Spleen (tissue), 13 donors: Measurements from ENCODE around the gene PNLIPRP2. TPM values are rescaled to one million over a fixed set of nuclear protein-coding genes. Genes with fewer than 3 reads are reported as not detected.

Experiments
- DNase-seq: peaks from one replicate; pipeline ENCODE4 v3.0.0-alpha.2; 2020
- H3K27ac ChIP-seq, 8 donors: fragments of 200-600 bp; sonication (generic) in 7 of 8; 1 replicate in 4 of 8; 2 replicates in 4 of 8; pipeline versions ENCODE4 v1.5.0 to v1.8.0; 2016 to 2021; ENCODE audit warnings: inconsistent platforms in 4 of 8, mild to moderate bottlenecking in 4 of 8, moderate library complexity in 1 of 8
- H3K27me3 ChIP-seq, 7 donors: fragments of 200-600 bp; sonication (generic) in 6 of 7; replicated peaks in 1 of 7; 1 replicate in 4 of 7; 2 replicates in 3 of 7; pipeline versions ENCODE4 v1.5.0 to v1.8.0; 2016 to 2021; ENCODE audit warnings: inconsistent platforms in 3 of 7, mild to moderate bottlenecking in 1 of 7
- H3K36me3 ChIP-seq, 6 donors: fragments of 200-600 bp; sonication (generic) in 5 of 6; 1 replicate in 4 of 6; 2 replicates in 2 of 6; pipeline versions ENCODE4 v1.5.0 to v1.8.0; 2016 to 2021; ENCODE audit warnings: inconsistent platforms in 2 of 6
- H3K4me1 ChIP-seq, 6 donors: fragments of 200-600 bp; sonication (generic) in 5 of 6; 1 replicate in 3 of 6; 2 replicates in 3 of 6; pipeline versions ENCODE4 v1.5.0 to v1.8.0; 2016 to 2021; ENCODE audit warnings: inconsistent platforms in 3 of 6
- H3K4me3 ChIP-seq, 8 donors: fragments of 200-600 bp; sonication (generic) in 7 of 8; 1 replicate in 4 of 8; 2 replicates in 4 of 8; pipeline versions ENCODE4 v1.5.0 to v1.8.0; 2016 to 2021; ENCODE audit warnings: inconsistent platforms in 4 of 8, mild to moderate bottlenecking in 4 of 8, moderate library complexity in 2 of 8
- H3K9me3 ChIP-seq, 8 donors: fragments of 200-600 bp; sonication (generic) in 7 of 8; 1 replicate in 4 of 8; 2 replicates in 4 of 8; pipeline versions ENCODE4 v1.5.0 to v1.8.0; 2016 to 2021; ENCODE audit warnings: inconsistent platforms in 4 of 8
- CTCF ChIP-seq, 11 experiments: fragments of 200-600 bp in 7 of 11; fragments of 450-650 bp in 4 of 11; sonication (generic) in 4 of 11; IDR thresholded peaks in 8 of 11; conservative IDR thresholded peaks in 3 of 11; 1 replicate in 7 of 11; 2 replicates in 4 of 11; pipeline versions ENCODE4 v1.4.0 to v1.8.0; 2016 to 2021; ENCODE audit warnings: antibody characterized with exemption in 11 of 11, inconsistent platforms in 4 of 11, mild to moderate bottlenecking in 1 of 11
- POLR2A ChIP-seq, 3 donors: fragments of 450-650 bp; IDR thresholded peaks; one replicate each; pipeline ENCODE4 v1.5.1; 2017; ENCODE audit warnings: antibody characterized with exemption in 3 of 3, mild to moderate bottlenecking in 1 of 3
- POLR2AphosphoS5 ChIP-seq, 3 donors: sonication (generic); formaldehyde crosslinking; IDR thresholded peaks; one replicate each; pipeline ENCODE4 v1.5.1; 2017; ENCODE audit warnings: antibody characterized with exemption in 3 of 3
- WGBS, 5 donors: extraction: QIAGEN DNeasy Blood & Tissue Kit in 3 of 5; methylation state at CpG; one replicate each; pipeline versions ENCODE4 v1.1.5 to v1.1.7; 2013 to 2018; 5-methylcytosine and 5-hydroxymethylcytosine counted together
- intact Hi-C: fragments of 100-400 bp; cut with DNase I; formaldehyde crosslinking; loops from one replicate; pipeline ENCODE4 v1.15.0; 2023; ENCODE audit warnings: low total_unique reads
- long read RNA-seq, 2 donors: transcript quantifications; one replicate each; lab custom pipeline, GENCODE V29; 2026
- polyA plus RNA-seq, 3 donors: library from polyadenylated mRNA; stranded (reverse); fragments of 200-250 nt; gene quantifications; one replicate each; pipeline ENCODE4 v1.2.1, GENCODE V29; 2013
- total RNA-seq, 7 donors: library from RNA; depleted of rRNA in 3 of 7; stranded (reverse); fragments of >200 nt in 3 of 7; fragmentation: NEBNext Ultra II Directional in 4 of 7; extraction: Animal tissue kit (Norgen Biotek cat#: 25700) in 4 of 7; gene quantifications; one replicate each; pipeline versions ENCODE4 v1.1.0 to v1.2.1, GENCODE V29; 2016 to 2021
- donor health status: healthy with polysubstance abuse.
- donor health status: DM: no; HTN: no; CAD: no; lungs with moderate emphysema.
- donor health status: DM: no; HTN: no; CAD: no.
- donor health status: Bipolar disorder and iron deficiency.
- donor health status: healthy.
- donor health status: DM: no; HTN: no; CAD: no.
- donor health status: DM: yes; HTN: yes; CAD: no.

The PNLIPRP2 gene
- total RNA-seq (under 1 TPM in 2 of 7 donors, not detected in 5; 0.37 to 0.60 TPM), polyA plus RNA-seq (under 1 TPM in 2 of 3 donors, not detected in 1; 0.07 to 0.15 TPM)
- long read RNA-seq, donor 1 = 0 reads
- long read RNA-seq, donor 2, transcript PNLIPRP2-201 (13 exons, 1,482 nt) = major isoform, 25 of 35 reads
- long read RNA-seq, donor 2, partial matches to known transcripts = 10 of 35 reads
- long read RNA-seq, donor 2, other reads (novel, unspliced or antisense) = 0 of 35 reads

GRCh38 chr10:116620423-116621400 lies at the start of gene PNLIPRP2:
PNLIPRP2 (plus strand) TSS chr10:116620953.
- Histone ChIP-seq H3K36me3 (no peaks in the 10 kb centered on the region), H3K27me3 (peaks cover 0 to 20% (median 0%) of the 10 kb centered on the region in 7 donors), H3K4me3 (no peak within 1 kb of the TSS), H3K9me3 (no peaks in the 10 kb centered on the region), H3K27ac (no peak within 1 kb of the TSS), H3K4me1 (no peaks in the 10 kb centered on the region)
- intact Hi-C loops = no loop called here
- WGBS, 5 donors = 72 to 87% (median 80%) methylated on average over 10 to 20 of the region's 20 CpGs
- DNase-seq = no peak
- TF ChIP-seq POLR2A (IDR thresholded peaks at IDR 0.05) = no peak
- TF ChIP-seq POLR2AphosphoS5 (IDR thresholded peaks at IDR 0.05) = no peak
- no peak for TF ChIP-seq CTCF (IDR thresholded peaks at IDR 0.05 in 8 of 11, conservative IDR thresholded peaks at IDR 0.05 in 3 of 11)

GRCh38 chr10:116574797-116575196 lies 46.0 kb upstream of the PNLIPRP2 start:
- DNase-seq = no peak
- Histone ChIP-seq H3K9me3 (no peaks in the 10 kb centered on the region), H3K27me3 (no peaks in the 10 kb centered on the region), H3K4me1 (no peaks in the 10 kb centered on the region), H3K27ac (no peak overlapping the region), H3K4me3 (no peak overlapping the region), H3K36me3 (no peaks in the 10 kb centered on the region)
- TF ChIP-seq POLR2A (IDR thresholded peaks at IDR 0.05) (no peak), CTCF (IDR thresholded peaks at IDR 0.05 in 8 of 11, conservative IDR thresholded peaks at IDR 0.05 in 3 of 11) (no peak), POLR2AphosphoS5 (IDR thresholded peaks at IDR 0.05) (no peak)
- WGBS, 5 donors = 80 to 92% (median 89%) methylated on average over 3 of the region's 3 CpGs
- intact Hi-C loops = no loop called here

GRCh38 chr10:116587878-116588591 lies 32.7 kb upstream of the PNLIPRP2 start:
- no peaks in the 10 kb centered on the region for H3K4me1 ChIP-seq
- no peaks in the 10 kb centered on the region for H3K36me3 ChIP-seq
- TF ChIP-seq POLR2A (IDR thresholded peaks at IDR 0.05) (no peak), CTCF (IDR thresholded peaks at IDR 0.05 in 8 of 11, conservative IDR thresholded peaks at IDR 0.05 in 3 of 11) (no peak), POLR2AphosphoS5 (IDR thresholded peaks at IDR 0.05) (no peak)
- no peak for DNase-seq
- H3K27me3 ChIP-seq = no peaks in the 10 kb centered on the region
- intact Hi-C loops = no loop called here
- peaks cover 0 to 4% (median 0%) of the 10 kb centered on the region in 8 donors for H3K9me3 ChIP-seq
- no peak overlapping the region for H3K27ac ChIP-seq
- no peak overlapping the region for H3K4me3 ChIP-seq
- 86 to 91% (median 89%) methylated on average over 8 of the region's 8 CpGs for WGBS, 5 donors
